ENCODE results near the gene PUM1.

The PUM1 gene

GRCh38 chr1:31108861-31109260 is 43.3 kb upstream of the PUM1 start:
- CTCF ChIA-PET = no interaction called here
- POLR2A ChIA-PET = no interaction called here
- no peak for TF ChIP-seq L3MBTL2 (conservative IDR thresholded peaks at IDR 0.05)
- no peak for TF ChIP-seq ARNT (IDR thresholded peaks at IDR 0.05)
- TF ChIP-seq PKNOX1 (IDR thresholded peaks at IDR 0.05) = no peak
- no peak for TF ChIP-seq TARDBP (IDR thresholded peaks at IDR 0.05)
- TF ChIP-seq SP1 (IDR thresholded peaks at IDR 0.05) = no peak
- TF ChIP-seq FOXA1 (IDR thresholded peaks at IDR 0.05) = no peak
- DNase-seq (ENCODE audit: extremely low spot score) = no peak

- CTCF ChIA-PET = no interaction called here
- TF ChIP-seq ELF4 (IDR thresholded peaks at IDR 0.05) = no peak
- TF ChIP-seq BHLHE40 (IDR thresholded peaks at IDR 0.05; ENCODE audit: borderline replicate concordance) = no peak
- no peak for TF ChIP-seq FOXA1 (IDR thresholded peaks at IDR 0.05)
- TF ChIP-seq L3MBTL2 (conservative IDR thresholded peaks at IDR 0.05) = no peak
- no peak for TF ChIP-seq HDGF (IDR thresholded peaks at IDR 0.05; ENCODE audit: borderline replicate concordance)
- no peak for TF ChIP-seq SUZ12 (IDR thresholded peaks at IDR 0.05)
- TF ChIP-seq LEF1 (IDR thresholded peaks at IDR 0.05; ENCODE audit: borderline replicate concordance) = no peak
- TF ChIP-seq TARDBP (IDR thresholded peaks at IDR 0.05) = no peak
- DNase-seq (ENCODE audit: extremely low spot score) = no peak
- POLR2A ChIA-PET = no interaction called here
These were observed 40.1 kb upstream of the PUM1 start for GRCh38 chr1:31105646-31106045.

- DNase-seq (ENCODE audit: extremely low spot score) = peak; percentile 50
- POLR2A ChIA-PET = no interaction called here
- CTCF ChIA-PET = interaction anchor here (0.8 kb wide), 1 partner anchor 125 kb away, joined by 3 read pairs; no protein-coding TSS in a partner anchor
- TF ChIP-seq LEF1 (IDR thresholded peaks at IDR 0.05; ENCODE audit: borderline replicate concordance) (no peak), PKNOX1 (IDR thresholded peaks at IDR 0.05) (no peak), TARDBP (IDR thresholded peaks at IDR 0.05) (no peak), FOXM1 (IDR thresholded peaks at IDR 0.05; ENCODE audit: borderline replicate concordance) (no peak), HDGF (IDR thresholded peaks at IDR 0.05; ENCODE audit: borderline replicate concordance) (no peak), L3MBTL2 (conservative IDR thresholded peaks at IDR 0.05) (no peak)
These were observed 37.0 kb upstream of the PUM1 start for GRCh38 chr1:31102501-31102950.

GRCh38 chr1:31101147-31101502 is 35.6 kb upstream of the PUM1 start:
- TF ChIP-seq FOXM1 (IDR thresholded peaks at IDR 0.05; ENCODE audit: borderline replicate concordance) (no peak), BHLHE40 (IDR thresholded peaks at IDR 0.05; ENCODE audit: borderline replicate concordance) (no peak), TARDBP (IDR thresholded peaks at IDR 0.05) (no peak), FOXA1 (IDR thresholded peaks at IDR 0.05) (no peak), HDGF (IDR thresholded peaks at IDR 0.05; ENCODE audit: borderline replicate concordance) (no peak)
- ChIA-PET POLR2A (no interaction called here), CTCF (no interaction called here)
- DNase-seq (ENCODE audit: extremely low spot score) = no peak

GRCh38 chr1:31099293-31100032 is 33.9 kb upstream of the PUM1 start:
- POLR2A ChIA-PET = no interaction called here
- DNase-seq (ENCODE audit: extremely low spot score) = no peak
- TF ChIP-seq LEF1 (IDR thresholded peaks at IDR 0.05; ENCODE audit: borderline replicate concordance) = no peak
- no peak for TF ChIP-seq L3MBTL2 (conservative IDR thresholded peaks at IDR 0.05)
- no peak for TF ChIP-seq NFRKB (IDR thresholded peaks at IDR 0.05)
- TF ChIP-seq ZNF384 (IDR thresholded peaks at IDR 0.05) = no peak
- no peak for TF ChIP-seq BHLHE40 (IDR thresholded peaks at IDR 0.05; ENCODE audit: borderline replicate concordance)
- no peak for TF ChIP-seq ARNT (IDR thresholded peaks at IDR 0.05)
- no peak for TF ChIP-seq FOXM1 (IDR thresholded peaks at IDR 0.05; ENCODE audit: borderline replicate concordance)
- no peak for TF ChIP-seq PKNOX1 (IDR thresholded peaks at IDR 0.05)
- TF ChIP-seq FOXA1 (IDR thresholded peaks at IDR 0.05) = no peak
- TF ChIP-seq ELF4 (IDR thresholded peaks at IDR 0.05) = no peak
- no peak for TF ChIP-seq HDGF (IDR thresholded peaks at IDR 0.05; ENCODE audit: borderline replicate concordance)
- TF ChIP-seq SUZ12 (IDR thresholded peaks at IDR 0.05) = no peak
- no peak for TF ChIP-seq CTBP1 (IDR thresholded peaks at IDR 0.05; ENCODE audit: borderline replicate concordance)
- TF ChIP-seq TARDBP (IDR thresholded peaks at IDR 0.05) = no peak
- no peak for TF ChIP-seq FOXK2 (IDR thresholded peaks at IDR 0.05)
- no peak for TF ChIP-seq SP1 (IDR thresholded peaks at IDR 0.05)
- CTCF ChIA-PET = no interaction called here

GRCh38 chr1:31095985-31096384 is 30.5 kb upstream of the PUM1 start:
- no peak for DNase-seq (ENCODE audit: extremely low spot score)
- POLR2A ChIA-PET = no interaction called here
- TF ChIP-seq CTBP1 (IDR thresholded peaks at IDR 0.05; ENCODE audit: borderline replicate concordance) (no peak), ARNT (IDR thresholded peaks at IDR 0.05) (no peak), FOXM1 (IDR thresholded peaks at IDR 0.05; ENCODE audit: borderline replicate concordance) (no peak), LEF1 (IDR thresholded peaks at IDR 0.05; ENCODE audit: borderline replicate concordance) (no peak), SUZ12 (IDR thresholded peaks at IDR 0.05) (no peak), NFRKB (IDR thresholded peaks at IDR 0.05) (no peak), L3MBTL2 (conservative IDR thresholded peaks at IDR 0.05) (no peak), HDGF (IDR thresholded peaks at IDR 0.05; ENCODE audit: borderline replicate concordance) (no peak)
- CTCF ChIA-PET = no interaction called here

Data from HEK293T (cell line).